Posterior cingulate gyrus (tissue), 11 donors: ENCODE measurements around the gene PLPP7.

ENCODE experiments used
- DNase-seq, 10 donors: peaks; one replicate each; pipeline versions ENCODE4 v3.0.0 to v3.0.0-alpha.2; 2020 to 2021; ENCODE audit warnings: mixed read lengths in 3 of 10
- intact Hi-C: fragments of 100-400 bp; cut with DNase I; formaldehyde crosslinking; loops from one replicate; pipeline ENCODE4 v1.15.1; 2023

Gene PLPP7

GRCh38 chr9:131299346-131299960 is 9.9 kb downstream of the PLPP7 start:
- DNase-seq, result no peak
- intact Hi-C loops, result no loop called here

DNA sequence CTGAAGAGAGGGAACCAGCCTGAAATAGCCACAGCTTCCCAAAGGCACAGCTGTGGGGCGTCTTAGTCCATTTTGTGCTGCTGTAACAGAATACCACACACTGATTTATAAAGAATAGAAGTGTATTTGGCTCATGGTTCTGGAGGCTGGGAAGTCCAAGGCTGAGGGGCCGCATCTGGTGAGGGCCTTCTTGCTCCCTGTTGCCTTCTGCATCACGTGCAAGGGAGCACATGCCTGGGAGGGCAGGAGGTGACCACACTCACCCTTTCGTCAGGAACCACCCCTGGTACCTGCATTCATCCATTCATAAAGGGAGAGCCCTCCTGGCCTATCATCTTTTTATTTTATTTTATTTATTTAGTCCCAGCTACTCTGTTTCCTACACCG is 10.4 kb downstream of the PLPP7 start:
- no peak for DNase-seq
- intact Hi-C loops, result no loop called here

- intact Hi-C loops, result no loop called here
These were observed 10.9 kb downstream of the PLPP7 start for GRCh38 chr9:131300444-131300843.

GRCh38 chr9:131302244-131303075 is 12.9 kb downstream of the PLPP7 start:
- DNase-seq, result no peak
- intact Hi-C loops, result no loop called here

More at GRCh38 chr9:131300444-131300843, 10.9 kb downstream of the PLPP7 start:
- no peak for DNase-seq

- no peak for DNase-seq
- intact Hi-C loops, result no loop called here
These were observed 14.1 kb downstream of the PLPP7 start for GRCh38 chr9:131303381-131304321.

DNA sequence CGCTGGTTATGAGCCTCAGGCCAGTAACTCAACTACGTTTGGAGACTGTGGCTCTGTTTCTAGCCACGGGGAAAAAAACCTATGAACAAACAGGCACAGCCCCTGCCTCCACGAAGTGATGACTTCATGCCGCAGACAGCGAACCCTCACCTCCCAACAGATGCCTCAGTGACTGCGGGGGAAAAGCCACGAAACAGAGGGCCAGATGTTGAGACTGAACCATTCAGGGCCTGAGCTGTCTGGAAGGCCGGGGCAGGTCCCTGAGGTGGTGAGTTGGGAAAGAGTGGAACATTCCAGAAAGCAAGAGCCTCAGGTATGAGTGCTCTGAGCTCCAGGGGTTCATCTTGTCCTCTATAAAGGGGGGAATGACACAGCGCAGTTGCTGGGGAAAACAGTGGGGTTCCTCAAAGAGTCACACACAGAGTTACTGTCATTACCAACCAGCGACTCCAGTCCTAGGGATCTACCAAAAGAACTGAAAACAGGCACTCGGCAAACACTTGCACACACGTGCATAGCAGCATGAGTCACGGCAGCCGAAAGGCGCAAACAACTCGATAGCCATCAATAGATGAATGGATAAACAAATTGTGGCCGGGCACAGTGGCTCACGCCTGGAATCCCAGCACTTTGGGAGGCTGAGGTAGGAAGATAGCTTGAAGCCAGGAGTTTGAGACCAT is 15.3 kb downstream of the PLPP7 start:
- no peak for DNase-seq
- intact Hi-C loops, result no loop called here

DNA sequence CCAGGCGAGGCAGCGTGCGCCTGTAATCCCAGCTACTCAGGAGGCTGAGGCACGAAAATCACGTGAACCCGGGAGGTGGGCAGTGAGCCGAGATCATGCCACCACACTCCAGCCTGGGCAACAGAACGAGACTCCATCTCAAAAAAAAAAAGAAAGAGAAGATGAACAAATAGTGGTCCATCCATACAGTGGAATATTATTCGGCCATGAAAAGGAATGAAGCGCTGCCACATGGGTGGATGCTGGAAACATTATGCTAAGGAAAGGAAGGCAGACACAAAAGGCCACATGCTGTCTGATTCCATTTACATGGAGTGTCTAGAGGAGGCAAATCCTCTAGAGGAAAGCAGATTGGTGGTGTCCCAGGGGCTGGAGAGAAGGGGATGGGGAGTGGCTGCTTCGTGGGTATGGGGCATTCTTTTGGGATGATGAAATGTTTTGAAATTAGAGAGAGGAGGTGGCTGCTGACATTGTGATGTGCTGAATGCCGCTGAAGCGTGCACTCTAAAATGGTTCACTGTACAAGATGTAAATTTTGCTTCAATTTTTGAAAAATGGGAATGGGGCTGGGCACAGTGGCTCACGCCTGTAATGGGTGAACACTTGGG is 17.0 kb downstream of the PLPP7 start:
- DNase-seq, result no peak
- intact Hi-C loops, result no loop called here

DNA sequence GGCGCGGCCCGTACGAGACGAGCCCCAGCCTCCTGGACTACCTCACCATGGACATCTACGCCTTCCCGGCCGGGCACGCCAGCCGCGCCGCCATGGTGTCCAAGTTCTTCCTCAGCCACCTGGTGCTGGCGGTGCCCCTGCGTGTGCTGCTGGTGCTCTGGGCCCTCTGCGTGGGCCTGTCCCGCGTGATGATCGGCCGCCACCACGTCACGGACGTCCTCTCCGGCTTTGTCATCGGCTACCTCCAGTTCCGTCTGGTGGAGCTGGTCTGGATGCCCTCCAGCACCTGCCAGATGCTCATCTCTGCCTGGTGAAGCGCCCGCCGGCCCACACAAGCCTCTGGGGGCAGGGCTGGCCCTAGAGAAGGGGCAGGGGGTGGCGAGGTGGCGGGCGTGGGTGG is 18.5 kb downstream of the PLPP7 start:
- DNase-seq, result no peak
- intact Hi-C loops, result no loop called here

GRCh38 chr9:131308452-131308851 is 18.9 kb downstream of the PLPP7 start:
- intact Hi-C loops, result no loop called here
- DNase-seq, result no peak

- intact Hi-C loops, result no loop called here
These were observed 19.5 kb downstream of the PLPP7 start for GRCh38 chr9:131308906-131309529.

DNA sequence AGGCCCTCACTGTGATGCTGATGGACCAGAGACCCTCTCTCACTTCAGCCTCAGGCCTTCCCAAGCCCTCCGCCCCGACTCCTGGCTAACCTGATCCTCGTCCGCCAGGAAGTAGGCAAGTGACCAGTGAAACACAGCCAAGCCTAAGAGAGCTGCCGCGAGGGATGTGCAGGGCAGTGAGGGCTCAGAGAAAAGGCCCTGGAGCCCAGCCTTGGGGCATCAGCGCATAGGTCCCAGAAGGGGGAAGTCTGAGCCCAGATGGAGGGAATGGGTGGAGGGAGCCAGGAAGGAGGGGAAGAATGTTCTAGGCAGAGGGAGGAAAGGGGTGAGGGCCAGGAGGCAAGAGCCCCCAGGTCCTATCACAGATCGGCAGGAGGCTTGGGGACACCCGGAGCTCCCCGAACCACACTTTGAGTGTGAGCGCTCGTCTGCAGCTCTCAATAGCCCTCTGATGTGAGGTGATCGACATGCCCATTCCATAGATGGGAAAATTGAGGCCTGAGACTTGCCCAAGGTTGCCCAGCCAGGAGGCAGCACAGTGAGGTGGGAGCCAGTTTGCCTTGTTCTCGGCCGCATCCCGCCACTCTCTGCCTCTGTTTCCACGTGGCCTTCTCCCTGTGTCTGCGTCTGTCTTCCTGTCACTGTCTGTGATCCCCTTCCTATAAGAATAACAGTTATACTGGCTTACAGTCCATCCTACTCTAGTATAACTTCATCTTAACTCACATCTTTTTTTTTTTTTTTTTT is 20.2 kb downstream of the PLPP7 start:
- intact Hi-C loops, result no loop called here

More at GRCh38 chr9:131308906-131309529, 19.5 kb downstream of the PLPP7 start:
- no peak for DNase-seq

GRCh38 chr9:131310833-131311554 is 21.5 kb downstream of the PLPP7 start:
- DNase-seq, result no peak
- intact Hi-C loops, result no loop called here

More for the DNA sequence above, 20.2 kb downstream of the PLPP7 start:
- DNase-seq, result no peak

GRCh38 chr9:131312246-131312645 is 22.7 kb downstream of the PLPP7 start:
- intact Hi-C loops, result no loop called here
- no peak for DNase-seq

DNA sequence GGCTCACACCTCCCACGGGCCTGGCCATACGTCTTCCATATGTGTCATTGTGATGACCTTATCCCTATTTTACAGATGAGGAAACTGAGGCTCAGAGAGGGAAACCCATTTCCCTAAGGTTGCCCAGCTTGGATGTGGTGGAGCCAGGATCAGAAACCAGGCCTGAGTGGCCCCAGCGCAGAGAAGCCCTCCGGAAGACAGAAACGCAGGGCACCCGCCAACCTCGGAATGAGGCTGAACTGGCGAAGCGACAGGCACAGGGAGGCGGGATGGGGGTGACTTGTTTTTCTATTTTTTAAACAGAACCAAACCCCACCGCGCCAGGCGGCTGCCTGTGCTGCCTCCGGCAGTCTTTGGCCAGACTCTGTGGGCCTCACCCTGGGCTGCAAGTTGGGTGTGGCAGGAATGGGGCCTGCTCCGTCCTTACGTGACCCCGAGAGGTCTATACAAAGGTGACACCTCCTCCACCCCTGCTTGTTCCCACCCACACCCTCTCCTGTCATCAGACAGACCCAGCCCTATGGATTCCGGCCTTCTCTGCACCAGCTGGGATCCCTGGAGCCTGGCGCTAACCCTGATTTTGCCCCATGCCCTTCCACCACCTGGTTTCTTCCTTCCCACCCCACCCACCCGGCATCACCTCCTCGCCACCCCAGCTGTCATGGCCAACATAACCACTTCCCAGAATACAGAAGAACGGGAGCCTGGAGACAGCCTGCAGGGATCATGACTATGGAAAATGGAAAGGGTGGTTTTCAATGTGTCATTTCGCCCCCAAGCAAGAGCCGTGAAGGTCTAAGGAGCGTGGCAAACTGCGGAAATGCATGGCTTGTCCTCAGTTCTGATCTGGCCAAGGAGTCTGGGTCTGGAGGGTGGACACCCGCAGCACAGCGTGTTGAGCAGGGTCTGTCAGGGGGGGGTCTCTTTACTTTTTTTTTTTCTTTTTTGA is 23.6 kb downstream of the PLPP7 start:
- DNase-seq, result peak in 4 of 10 donors; percentile 38 to 89 (median 85)
- intact Hi-C loops, result no loop called here

DNA sequence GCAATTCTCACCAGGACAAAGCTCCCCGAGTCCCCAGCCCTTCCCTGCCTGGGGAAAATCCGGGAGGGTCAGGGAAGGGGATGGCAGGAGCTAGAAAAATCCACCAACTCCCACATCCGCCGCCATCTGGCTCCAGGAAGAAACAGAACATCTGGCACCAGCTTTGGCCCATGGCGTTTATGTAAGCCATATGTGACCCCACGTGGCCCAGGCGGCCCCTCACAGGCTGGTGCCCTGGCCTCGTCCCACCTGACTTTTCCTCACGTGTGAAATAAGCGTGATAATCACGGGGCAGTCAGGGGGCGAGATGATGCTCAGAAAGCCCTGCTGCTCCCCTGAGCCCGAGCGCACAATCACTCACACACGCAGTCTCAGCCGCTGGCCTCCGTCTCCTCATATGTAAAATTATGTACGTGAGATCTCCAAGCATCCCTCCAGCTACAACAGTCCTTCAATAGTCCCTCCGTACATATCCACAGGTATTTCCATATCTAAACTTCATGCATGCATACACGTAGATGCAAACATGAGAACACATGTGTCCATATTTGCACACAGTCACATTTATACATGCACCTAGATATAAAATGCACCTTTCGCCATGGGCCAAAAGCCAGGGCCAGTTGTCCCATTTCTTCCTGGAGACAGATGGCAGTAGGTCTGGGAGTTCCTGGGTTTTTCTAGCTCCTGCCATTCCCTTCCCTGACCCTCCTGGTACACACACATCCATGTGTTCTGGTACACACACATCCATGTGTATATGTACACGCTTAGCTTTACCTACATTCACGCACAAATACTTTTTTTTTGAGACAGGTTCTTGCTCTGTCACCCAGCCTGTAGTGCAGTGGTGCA is 28.9 kb downstream of the PLPP7 start:
- peak in 3 of 10 donors; percentile 58 to 75 (median 60) for DNase-seq
- intact Hi-C loops, result no loop called here

DNA sequence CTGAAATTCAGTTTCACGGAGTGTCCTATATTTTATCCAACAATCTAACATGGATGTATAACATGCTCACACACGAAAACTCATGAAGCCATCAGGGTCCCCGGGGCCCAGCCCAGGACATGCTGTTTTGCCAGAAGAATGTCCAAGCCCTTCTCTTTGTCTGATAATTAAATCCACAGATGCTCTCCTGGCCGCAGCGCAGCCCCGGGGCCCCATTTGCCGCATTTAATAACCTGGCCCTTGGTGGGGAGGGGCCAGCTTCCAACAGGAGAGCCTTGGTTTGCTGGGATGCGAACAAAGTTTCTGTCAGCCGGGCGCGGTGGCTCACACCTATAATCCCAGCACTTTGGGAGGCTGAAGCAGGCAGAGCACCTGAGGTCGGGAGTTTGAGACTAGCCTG is 30.0 kb downstream of the PLPP7 start:
- peak in 4 of 10 donors; percentile 21 to 72 (median 45) for DNase-seq

More for the DNA sequence above, 30.0 kb downstream of the PLPP7 start:
- intact Hi-C loops, result no loop called here
